ENCODE results near the gene TULP3. TPM values are rescaled to one million over a fixed set of nuclear protein-coding genes. Genes with fewer than 3 reads are reported as not detected.
"Not testable (repeated sequence)": the region's sequence is repeated elsewhere in the genome, so short reads cannot be mapped to it uniquely, and the experiment has no call there.

The TULP3 gene
- total RNA-seq, 2 experiments from 2014 or later, result 5.6 to 6.0 TPM

DNA sequence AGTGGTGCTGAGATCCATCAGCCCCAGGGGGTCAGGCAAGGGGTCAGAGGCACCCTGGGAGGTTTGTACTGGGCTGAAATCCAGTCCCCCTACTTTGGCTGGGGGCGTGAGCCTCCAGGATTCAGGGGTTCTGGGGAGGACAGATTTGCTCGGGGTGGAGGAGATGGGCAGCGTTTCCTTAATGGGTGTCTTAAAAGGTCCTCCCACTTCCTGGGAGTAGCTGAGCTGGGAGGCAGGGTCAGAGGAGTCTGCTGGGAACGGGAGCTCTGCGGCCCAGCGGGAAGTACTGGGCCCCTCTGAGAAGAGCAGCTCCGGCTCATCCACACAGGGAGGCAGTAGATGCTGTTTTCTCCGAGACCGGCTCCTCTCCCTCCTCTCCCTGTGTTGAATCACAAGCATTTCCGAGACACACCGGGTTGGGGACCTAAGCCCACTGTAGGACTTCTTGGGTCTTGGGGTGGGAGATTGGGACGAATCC, 31.7 kb upstream of the TULP3 start:
- POLR2A ChIA-PET, result interaction anchor here (1.0 to 3.3 kb wide), 3 partner anchors 9 to 19 kb away, joined by 4 to 10 read pairs (median 5); partner anchors contain the start of genes FOXM1 and RHNO1

DNA sequence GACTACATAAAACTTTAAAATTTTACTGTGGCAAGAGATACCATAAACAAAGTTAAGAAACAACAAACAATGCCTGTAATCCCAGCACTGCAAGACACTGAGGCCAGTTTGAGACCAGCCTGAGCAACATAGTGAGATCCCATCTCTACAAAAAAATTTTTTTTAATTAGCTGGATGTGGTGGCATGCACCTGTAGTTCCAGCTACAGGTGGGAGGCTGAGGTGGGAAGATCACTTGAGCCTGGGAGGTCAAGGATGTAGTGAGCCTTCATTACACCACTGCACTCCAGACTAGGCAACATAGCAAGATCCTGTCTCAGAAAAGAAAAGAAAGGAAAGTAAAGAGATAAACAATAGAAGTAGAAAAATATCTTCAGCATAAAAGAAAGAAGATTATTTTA, 30.5 kb upstream of the TULP3 start:
- CTCF ChIA-PET, result interaction anchor here (0.7 kb wide), 1 partner anchor 15 kb away, joined by 3 read pairs; no protein-coding TSS in a partner anchor
- Mint-ChIP-seq H3K27me3 (no peaks in the 10 kb centered on the region), H3K9me3 (no peaks in the 10 kb centered on the region), H3K4me1 (ENCODE audit: low read depth) (no peaks in the 10 kb centered on the region), H3K36me3 (ENCODE audit: low read depth) (peaks cover 43% of the 10 kb centered on the region), H3K27ac (no peak overlapping the region), H3K4me3 (no peak overlapping the region)
- TF ChIP-seq, protein P1, sequence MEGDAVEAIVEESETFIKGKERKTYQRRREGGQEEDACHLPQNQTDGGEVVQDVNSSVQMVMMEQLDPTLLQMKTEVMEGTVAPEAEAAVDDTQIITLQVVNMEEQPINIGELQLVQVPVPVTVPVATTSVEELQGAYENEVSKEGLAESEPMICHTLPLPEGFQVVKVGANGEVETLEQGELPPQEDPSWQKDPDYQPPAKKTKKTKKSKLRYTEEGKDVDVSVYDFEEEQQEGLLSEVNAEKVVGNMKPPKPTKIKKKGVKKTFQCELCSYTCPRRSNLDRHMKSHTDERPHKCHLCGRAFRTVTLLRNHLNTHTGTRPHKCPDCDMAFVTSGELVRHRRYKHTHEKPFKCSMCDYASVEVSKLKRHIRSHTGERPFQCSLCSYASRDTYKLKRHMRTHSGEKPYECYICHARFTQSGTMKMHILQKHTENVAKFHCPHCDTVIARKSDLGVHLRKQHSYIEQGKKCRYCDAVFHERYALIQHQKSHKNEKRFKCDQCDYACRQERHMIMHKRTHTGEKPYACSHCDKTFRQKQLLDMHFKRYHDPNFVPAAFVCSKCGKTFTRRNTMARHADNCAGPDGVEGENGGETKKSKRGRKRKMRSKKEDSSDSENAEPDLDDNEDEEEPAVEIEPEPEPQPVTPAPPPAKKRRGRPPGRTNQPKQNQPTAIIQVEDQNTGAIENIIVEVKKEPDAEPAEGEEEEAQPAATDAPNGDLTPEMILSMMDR (IDR thresholded peaks at IDR 0.05), result no peak
- DNase-seq (no peak), ATAC-seq (no peak)
- intact Hi-C loops (cut with micrococcal nuclease), result no loop called here
- POLR2A ChIA-PET, result interaction anchor here (3.3 kb wide), 1 partner anchor 17 kb away, joined by 10 read pairs; the partner anchor contains the start of genes FOXM1 and RHNO1

More for the DNA sequence above, 31.7 kb upstream of the TULP3 start:
- intact Hi-C loops (cut with micrococcal nuclease), result loop anchor here (10.0 kb wide), 1 partner anchor 186 kb away; no protein-coding TSS in a partner anchor
- Mint-ChIP-seq H3K4me1 (ENCODE audit: low read depth) (no peaks in the 10 kb centered on the region), H3K27ac (no peak overlapping the region), H3K27me3 (no peaks in the 10 kb centered on the region), H3K9me3 (no peaks in the 10 kb centered on the region), H3K36me3 (ENCODE audit: low read depth) (peaks cover 34% of the 10 kb centered on the region), H3K4me3 (no peak overlapping the region)
- ATAC-seq, result no peak
- CTCF ChIA-PET, result no interaction called here
- TF ChIP-seq, protein P1 (IDR thresholded peaks at IDR 0.05), result no peak
- no peak for DNase-seq

DNA sequence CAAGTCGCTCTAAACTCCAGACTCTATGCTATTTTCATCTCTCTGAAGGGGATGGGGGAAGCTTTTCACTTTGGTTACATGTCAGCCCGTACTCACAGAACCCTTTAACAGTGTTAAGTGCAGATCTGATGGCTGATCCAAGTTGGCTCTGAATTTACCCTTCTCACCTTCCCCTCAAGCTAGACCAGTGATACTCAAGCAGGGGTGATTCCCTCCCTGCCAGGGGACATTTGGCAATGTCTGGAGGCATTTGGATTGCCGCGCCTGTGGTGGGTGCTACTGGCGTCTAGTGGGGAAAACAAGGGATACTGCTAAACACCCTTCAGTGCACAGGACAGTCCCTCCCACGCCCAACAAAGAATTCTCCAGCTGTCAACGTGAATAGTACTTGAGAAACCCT, 27.8 kb upstream of the TULP3 start:
- Mint-ChIP-seq H3K4me3 (no peak overlapping the region), H3K36me3 (ENCODE audit: low read depth) (peaks cover 60% of the 10 kb centered on the region), H3K4me1 (ENCODE audit: low read depth) (no peaks in the 10 kb centered on the region), H3K27ac (no peak overlapping the region), H3K27me3 (no peaks in the 10 kb centered on the region), H3K9me3 (no peaks in the 10 kb centered on the region)
- TF ChIP-seq, protein P1 (IDR thresholded peaks at IDR 0.05), result no peak
- DNase-seq (no peak), ATAC-seq (no peak)
- CTCF ChIA-PET, result interaction anchor here (2.7 kb wide), 1 partner anchor 9 kb away, joined by 13 read pairs; no protein-coding TSS in a partner anchor
- POLR2A ChIA-PET, result interaction anchor here (1.0 kb wide), 1 partner anchor 14 kb away, joined by 8 read pairs; the partner anchor contains the start of genes FOXM1 and RHNO1
- intact Hi-C loops (cut with micrococcal nuclease), result no loop called here

DNA sequence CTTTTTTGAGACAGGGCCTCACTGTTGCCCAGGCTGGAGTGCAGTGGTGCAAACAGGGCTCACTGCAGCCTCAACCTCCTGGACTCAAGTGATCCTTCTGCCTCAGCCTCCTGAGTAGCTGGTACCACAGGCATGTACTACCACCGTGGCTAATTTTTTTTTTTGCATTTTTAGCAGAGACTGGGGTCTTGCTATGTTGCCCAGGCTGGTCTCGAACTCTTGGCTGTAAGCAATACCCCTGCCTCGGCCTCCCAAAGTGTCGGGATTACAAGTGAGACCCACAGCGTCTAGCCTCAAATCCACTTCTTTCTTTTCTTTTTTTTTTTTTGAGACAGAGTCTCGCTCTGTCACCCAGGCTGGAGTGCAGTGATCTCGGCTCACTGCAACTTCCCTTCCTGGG, 27.3 kb upstream of the TULP3 start:
- ChIA-PET POLR2A (interaction anchor here (1.5 kb wide), 2 partner anchors 14 to 42 kb away, joined by 3 to 10 read pairs; partner anchors contain the start of genes FOXM1 and RHNO1), CTCF (interaction anchor here (1.1 to 2.7 kb wide), 3 partner anchors 9 to 171 kb away, joined by 3 to 13 read pairs (median 4); no protein-coding TSS in a partner anchor)
- H3K4me3 Mint-ChIP-seq; ATAC-seq; intact Hi-C loops (cut with micrococcal nuclease); H3K27ac Mint-ChIP-seq; H3K4me1 Mint-ChIP-seq (ENCODE audit: low read depth); H3K27me3 Mint-ChIP-seq; H3K9me3 Mint-ChIP-seq; DNase-seq: not testable (repeated sequence)
- peaks cover 62% of the 10 kb centered on the region for H3K36me3 Mint-ChIP-seq (ENCODE audit: low read depth)

DNA sequence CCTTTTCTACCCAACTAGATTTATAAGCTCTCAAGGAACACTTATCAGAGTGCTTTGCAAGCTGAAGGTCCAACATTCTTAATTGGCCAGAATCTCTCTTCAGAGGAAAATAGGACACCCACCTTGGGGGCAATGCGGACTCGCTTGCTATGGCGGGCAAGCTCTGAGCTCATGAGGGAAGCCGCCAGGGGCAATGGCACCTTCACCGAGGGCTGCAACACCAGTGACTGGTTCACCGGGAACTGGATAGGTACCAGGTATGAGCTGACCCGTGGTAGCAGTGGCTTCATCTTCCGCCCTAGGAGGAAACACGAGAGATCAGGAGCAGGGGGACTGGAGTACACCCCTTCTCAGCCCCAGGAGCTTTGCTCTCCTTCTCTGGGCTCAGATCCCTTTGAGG, 26.5 kb upstream of the TULP3 start:
- no peak overlapping the region for H3K27ac Mint-ChIP-seq
- POLR2A ChIA-PET, result interaction anchor here (0.7 to 1.5 kb wide), 3 partner anchors 9 to 42 kb away, joined by 3 to 10 read pairs (median 5); partner anchors contain the start of genes FOXM1 and RHNO1
- ATAC-seq (no peak), DNase-seq (no peak)
- no peaks in the 10 kb centered on the region for H3K9me3 Mint-ChIP-seq
- TF ChIP-seq, protein P1 (IDR thresholded peaks at IDR 0.05), result no peak
- no peak overlapping the region for H3K4me3 Mint-ChIP-seq
- no peaks in the 10 kb centered on the region for H3K27me3 Mint-ChIP-seq
- intact Hi-C loops (cut with micrococcal nuclease), result no loop called here
- H3K4me1 Mint-ChIP-seq (ENCODE audit: low read depth), result peaks cover 10% of the 10 kb centered on the region
- CTCF ChIA-PET, result interaction anchor here (1.1 to 2.7 kb wide), 3 partner anchors 10 to 170 kb away, joined by 3 to 13 read pairs (median 4); no protein-coding TSS in a partner anchor
- H3K36me3 Mint-ChIP-seq (ENCODE audit: low read depth), result peaks cover 63% of the 10 kb centered on the region

DNA sequence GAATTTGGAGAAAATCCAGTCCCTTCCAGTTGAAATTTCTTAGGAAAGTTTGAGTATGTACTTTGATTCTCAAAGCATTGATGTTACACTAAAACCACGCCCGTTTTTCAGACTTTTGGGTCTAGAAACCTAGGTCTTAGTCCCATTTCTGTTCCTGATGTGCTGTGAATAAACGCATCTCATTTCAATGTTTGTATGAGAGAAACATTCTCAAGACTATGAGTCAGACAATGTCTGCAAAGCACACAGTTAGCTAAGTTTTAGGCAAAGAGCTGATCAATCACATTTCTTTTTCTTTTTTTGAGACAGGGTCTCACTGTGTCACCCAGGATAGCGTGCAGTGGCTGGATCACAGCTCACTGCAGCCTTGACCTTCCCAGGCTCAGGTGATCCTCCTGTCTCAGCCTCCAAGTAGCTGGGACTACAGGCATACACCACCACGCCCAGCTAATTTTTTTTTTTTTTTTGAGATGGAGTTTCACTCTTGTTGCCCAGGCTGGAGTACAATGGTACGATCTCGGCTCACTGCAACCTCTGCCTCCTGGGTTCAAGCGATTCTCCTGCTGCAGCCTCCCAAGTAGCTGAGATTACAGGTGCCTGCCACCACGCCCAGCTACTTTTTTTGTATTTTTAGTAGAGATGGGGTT, 21.6 kb upstream of the TULP3 start:
- CTCF ChIA-PET; H3K4me1 Mint-ChIP-seq (ENCODE audit: low read depth); DNase-seq; intact Hi-C loops (cut with micrococcal nuclease); H3K4me3 Mint-ChIP-seq; H3K27me3 Mint-ChIP-seq; ATAC-seq; H3K9me3 Mint-ChIP-seq; H3K27ac Mint-ChIP-seq: not testable (repeated sequence)
- peaks cover 61% of the 10 kb centered on the region for H3K36me3 Mint-ChIP-seq (ENCODE audit: low read depth)
- POLR2A ChIA-PET, result interaction anchor here (1.8 kb wide), 1 partner anchor 8 kb away, joined by 5 read pairs; the partner anchor contains the start of genes FOXM1 and RHNO1
